GM11168 (cell line): Measurements from ENCODE around the gene CASP9.
"Not testable (repeated sequence)": the region's sequence is repeated elsewhere in the genome, so short reads cannot be mapped to it uniquely, and the experiment has no call there.

Experiments used
- in situ Hi-C: fragments of 300-500 bp; cut with MboI; formaldehyde crosslinking; loops from one replicate; pipeline ENCODE4 v1.12.0; 2022; ENCODE audit warnings: low sequenced_read_pairs; ENCODE audit not compliant: unreplicated experiment

Gene CASP9

GRCh38 chr1:15526490-15527339 is 2.7 kb upstream of the CASP9 start, which contains the start of gene DNAJC16:
TSS of gene DNAJC16 (plus strand) at chr1:15526848. CDS start at chr1:15529106, 2,258 bp downstream.
- in situ Hi-C loops = no loop called here

- in situ Hi-C loops = no loop called here
These were observed 2.0 kb upstream of the CASP9 start for GRCh38 chr1:15526021-15526489.

GRCh38 chr1:15525050-15526020 is 1.3 kb upstream of the CASP9 start:
- in situ Hi-C loops = no loop called here

- in situ Hi-C loops = no loop called here
These were observed 451 bp upstream of the CASP9 start for GRCh38 chr1:15524283-15525049.

- in situ Hi-C loops = no loop called here
These were observed 653 bp downstream of the CASP9 start for GRCh38 chr1:15523104-15524020.

GRCh38 chr1:15522551-15522950 is 1.5 kb downstream of the CASP9 start:
- in situ Hi-C loops = no loop called here

- in situ Hi-C loops = not testable (repeated sequence)
These were observed 2.7 kb downstream of the CASP9 start for GRCh38 chr1:15521206-15521906.

- in situ Hi-C loops = no loop called here
These were observed 4.4 kb downstream of the CASP9 start for GRCh38 chr1:15519625-15520024.

- in situ Hi-C loops = no loop called here
These were observed 8.9 kb downstream of the CASP9 start for GRCh38 chr1:15515022-15515663.

GRCh38 chr1:15514557-15514956 is 9.5 kb downstream of the CASP9 start:
- in situ Hi-C loops = not testable (repeated sequence)

- in situ Hi-C loops = no loop called here
These were observed 10.1 kb downstream of the CASP9 start for GRCh38 chr1:15513919-15514318.

- in situ Hi-C loops = no loop called here
These were observed 10.8 kb downstream of the CASP9 start for GRCh38 chr1:15513192-15513591.

GRCh38 chr1:15510611-15511405 is 13.2 kb downstream of the CASP9 start:
- in situ Hi-C loops = no loop called here

GRCh38 chr1:15509586-15509985 is 14.4 kb downstream of the CASP9 start:
- in situ Hi-C loops = no loop called here

GRCh38 chr1:15508700-15509487 is 15.1 kb downstream of the CASP9 start:
- in situ Hi-C loops = no loop called here

- in situ Hi-C loops = no loop called here
These were observed 16.7 kb downstream of the CASP9 start for GRCh38 chr1:15507278-15507677.
